Measurements from ENCODE around the gene RERE.
"Not testable (repeated sequence)": the region's sequence is repeated elsewhere in the genome, so short reads cannot be mapped to it uniquely, and the experiment has no call there.

The RERE gene

GRCh38 chr1:8629241-8630091, 188.0 kb downstream of the RERE start:
- DNase-seq (peak in 1 of 2 donors; percentile 17), ATAC-seq (peak; percentile 92)
- peaks cover 57% of the 10 kb centered on the region for H3K4me1 Mint-ChIP-seq
- no peak overlapping the region for H3K4me3 Mint-ChIP-seq
- H3K27me3 Mint-ChIP-seq: no peaks in the 10 kb centered on the region
- no peak overlapping the region for H3K27ac Mint-ChIP-seq
- H3K9me3 Mint-ChIP-seq: no peaks in the 10 kb centered on the region

DNA sequence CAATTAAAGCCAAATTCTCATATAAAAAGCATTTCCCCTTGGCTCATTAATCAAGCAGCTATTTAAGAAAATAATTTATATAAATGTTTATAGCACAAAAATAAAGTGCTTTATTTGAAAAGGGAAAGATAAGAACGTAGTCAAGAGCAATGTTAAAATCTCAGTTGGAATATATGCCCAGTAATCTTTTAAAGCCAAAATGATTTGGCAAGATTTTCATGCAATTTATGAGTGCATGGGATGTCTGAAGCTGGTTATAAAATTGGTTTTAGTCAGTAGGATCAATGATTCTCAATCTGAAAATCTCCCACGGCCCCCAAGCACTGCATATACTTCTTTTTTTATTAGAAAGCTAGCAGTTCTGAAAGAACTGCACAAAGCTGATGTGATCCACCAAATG, 188.8 kb downstream of the RERE start:
- Mint-ChIP-seq H3K27ac (no peak overlapping the region), H3K27me3 (no peaks in the 10 kb centered on the region), H3K9me3 (no peaks in the 10 kb centered on the region), H3K4me1 (peaks cover 59% of the 10 kb centered on the region), H3K4me3 (no peak overlapping the region)
- DNase-seq (no peak), ATAC-seq (no peak)

DNA sequence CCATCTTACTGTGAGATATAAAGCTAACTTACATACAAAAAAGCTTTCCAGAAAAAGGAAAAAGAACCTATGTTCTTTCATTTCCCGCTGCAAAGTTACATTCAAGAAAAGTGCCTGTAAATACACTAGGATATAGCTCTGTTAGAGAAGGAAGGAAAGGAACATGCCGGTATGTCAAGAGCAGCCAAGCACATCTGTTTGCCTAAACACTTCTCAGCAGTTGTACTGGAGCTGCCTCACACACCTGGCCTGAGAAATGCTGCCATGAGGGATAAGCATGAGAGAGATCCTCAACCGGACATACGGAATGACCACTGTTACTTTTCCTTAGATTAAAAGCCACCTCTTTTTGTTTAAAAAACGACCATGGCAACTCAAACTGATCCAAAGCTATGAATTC, 189.7 kb downstream of the RERE start:
- ATAC-seq: no peak
- Mint-ChIP-seq H3K4me1 (peaks cover 60% of the 10 kb centered on the region), H3K4me3 (no peak overlapping the region), H3K9me3 (no peaks in the 10 kb centered on the region), H3K27ac (no peak overlapping the region), H3K27me3 (no peaks in the 10 kb centered on the region)
- no peak for DNase-seq

- Mint-ChIP-seq H3K4me1 (peaks cover 48% of the 10 kb centered on the region), H3K27ac (no peak overlapping the region), H3K9me3 (no peaks in the 10 kb centered on the region), H3K27me3 (no peaks in the 10 kb centered on the region), H3K4me3 (no peak overlapping the region)
- no peak for DNase-seq
- no peak for ATAC-seq
These were observed 191.2 kb downstream of the RERE start for GRCh38 chr1:8625981-8626898.

- no peak for DNase-seq
- H3K27me3 Mint-ChIP-seq: no peaks in the 10 kb centered on the region
- no peak for ATAC-seq
- peak overlapping the region in 1 of 2 donors; percentile 28 for H3K27ac Mint-ChIP-seq
- no peak overlapping the region for H3K4me3 Mint-ChIP-seq
- H3K4me1 Mint-ChIP-seq: peaks cover 47% of the 10 kb centered on the region
- H3K9me3 Mint-ChIP-seq: no peaks in the 10 kb centered on the region
These were observed 191.9 kb downstream of the RERE start for GRCh38 chr1:8625491-8625890.

DNA sequence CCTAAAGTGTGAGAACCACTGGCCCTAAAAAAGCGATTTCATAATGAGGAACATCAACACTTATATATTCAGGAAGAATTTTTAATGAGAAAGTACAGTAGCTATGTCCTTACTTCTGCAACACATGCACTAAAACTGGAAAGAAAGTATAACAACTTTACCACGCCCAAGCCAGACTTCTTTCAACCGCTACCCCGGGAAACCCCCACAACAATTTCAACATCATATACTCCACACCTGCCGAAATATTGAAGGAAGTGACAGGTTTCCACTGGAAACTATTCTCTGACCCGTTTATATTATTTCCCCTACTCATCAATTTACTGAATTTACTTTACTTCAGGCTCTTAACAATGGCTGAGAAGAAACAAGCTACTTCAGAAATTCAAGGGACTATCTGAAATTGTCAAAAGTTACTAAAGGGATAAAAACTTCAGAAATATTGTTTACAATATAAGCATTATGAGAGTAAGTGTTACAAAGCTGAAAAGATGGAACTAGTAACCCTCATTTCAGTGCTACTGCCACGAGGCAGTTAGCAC, 193.7 kb downstream of the RERE start:
- H3K27ac Mint-ChIP-seq, H3K9me3 Mint-ChIP-seq, H3K27me3 Mint-ChIP-seq: not testable (repeated sequence)
- peaks cover 32% of the 10 kb centered on the region for H3K4me1 Mint-ChIP-seq
- DNase-seq (peak in 1 of 2 donors; percentile 23), ATAC-seq (peak; percentile 81)
- peak overlapping the region; percentile 38 to 65 for H3K4me3 Mint-ChIP-seq

DNA sequence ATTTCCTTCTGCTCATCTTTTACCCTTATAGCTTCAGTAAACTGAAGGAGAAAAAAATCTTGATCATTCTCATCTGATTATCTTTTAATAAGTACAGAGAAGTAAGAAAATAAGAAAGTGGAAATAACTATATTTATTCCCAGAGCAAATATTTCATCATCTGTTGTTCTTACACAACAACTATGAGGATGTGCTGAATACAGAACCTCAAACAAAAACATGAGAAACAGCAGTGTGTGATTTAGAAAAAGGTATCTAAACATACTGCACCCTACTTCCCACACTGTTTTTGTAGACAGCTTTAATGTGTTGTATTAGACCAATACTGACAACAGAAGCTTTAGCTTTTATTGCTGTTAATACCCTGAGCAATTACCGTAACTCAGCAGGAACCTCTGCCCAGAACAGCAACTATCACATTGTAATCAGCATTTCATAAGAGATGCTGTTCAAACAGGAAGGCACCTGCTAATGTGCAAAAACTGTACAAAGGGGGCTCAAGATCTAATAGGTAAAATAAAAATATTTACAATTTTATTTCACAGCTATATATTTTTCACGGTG, 195.6 kb downstream of the RERE start:
- ATAC-seq, H3K4me3 Mint-ChIP-seq, H3K27me3 Mint-ChIP-seq, DNase-seq, H3K9me3 Mint-ChIP-seq, H3K27ac Mint-ChIP-seq: not testable (repeated sequence)
- peaks cover 30% of the 10 kb centered on the region for H3K4me1 Mint-ChIP-seq

DNA sequence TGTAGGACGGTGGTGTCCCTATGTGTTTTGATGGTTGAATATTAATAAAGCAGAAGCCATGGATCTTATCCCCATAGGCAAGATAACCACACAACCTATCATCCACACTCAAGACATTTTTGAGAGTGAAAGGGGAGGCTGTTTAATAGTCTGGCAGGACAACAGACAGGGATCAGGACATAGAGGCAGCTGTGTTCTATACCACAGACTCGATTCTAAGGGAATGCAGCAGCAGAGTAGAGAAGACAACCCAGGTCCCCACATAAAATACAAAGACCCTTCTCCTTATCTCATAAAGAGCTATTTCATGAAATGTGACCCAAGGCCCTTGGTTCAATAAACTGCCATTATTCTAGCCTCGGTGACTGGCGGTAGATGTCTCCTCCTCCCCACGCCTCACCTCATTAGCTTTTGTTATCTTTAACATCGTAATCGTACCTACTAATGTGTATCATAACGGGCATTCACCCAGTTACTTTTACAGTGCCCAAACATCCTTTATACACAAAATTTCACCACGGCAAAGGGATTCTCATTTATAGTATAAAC, 196.3 kb downstream of the RERE start:
- H3K9me3 Mint-ChIP-seq, ATAC-seq, DNase-seq, H3K4me3 Mint-ChIP-seq, H3K27me3 Mint-ChIP-seq, H3K27ac Mint-ChIP-seq: not testable (repeated sequence)
- peaks cover 22% of the 10 kb centered on the region for H3K4me1 Mint-ChIP-seq

GRCh38 chr1:8619917-8620502, 197.4 kb downstream of the RERE start:
- not testable (repeated sequence) for H3K27me3 Mint-ChIP-seq, H3K4me3 Mint-ChIP-seq, H3K9me3 Mint-ChIP-seq, H3K27ac Mint-ChIP-seq, ATAC-seq, DNase-seq
- peaks cover 11% of the 10 kb centered on the region for H3K4me1 Mint-ChIP-seq

- DNase-seq, ATAC-seq, H3K27ac Mint-ChIP-seq, H3K27me3 Mint-ChIP-seq, H3K4me3 Mint-ChIP-seq, H3K9me3 Mint-ChIP-seq: not testable (repeated sequence)
- H3K4me1 Mint-ChIP-seq: peaks cover 10% of the 10 kb centered on the region
These were observed 198.0 kb downstream of the RERE start for GRCh38 chr1:8619419-8619818.

DNA sequence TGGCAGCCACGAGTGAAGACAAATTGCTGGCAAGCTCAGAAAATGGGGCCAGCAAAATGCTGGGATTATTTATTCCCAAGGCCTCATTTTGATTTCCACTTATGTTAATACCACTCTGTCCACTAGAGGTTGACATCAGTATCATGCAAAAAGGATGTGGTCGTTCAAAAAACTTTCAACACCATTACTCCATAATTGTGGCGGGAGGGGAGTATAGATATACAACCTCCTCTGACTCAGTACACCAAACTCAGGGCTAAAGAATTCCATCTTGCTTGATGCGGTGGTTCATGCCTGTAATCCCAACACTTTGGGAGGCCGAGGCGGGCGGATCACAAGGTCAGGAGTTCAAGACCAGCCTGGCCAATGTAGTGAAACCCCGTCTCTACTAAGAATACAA, 200.6 kb downstream of the RERE start:
- not testable (repeated sequence) for H3K4me1 Mint-ChIP-seq, H3K27ac Mint-ChIP-seq, H3K9me3 Mint-ChIP-seq, DNase-seq, H3K27me3 Mint-ChIP-seq, H3K4me3 Mint-ChIP-seq
- ATAC-seq: peak; percentile 63

- ATAC-seq: not testable (repeated sequence)
- peak overlapping the region in 1 of 2 donors; percentile 40 for H3K27ac Mint-ChIP-seq
These were observed 205.6 kb downstream of the RERE start for GRCh38 chr1:8611634-8612515.

DNA sequence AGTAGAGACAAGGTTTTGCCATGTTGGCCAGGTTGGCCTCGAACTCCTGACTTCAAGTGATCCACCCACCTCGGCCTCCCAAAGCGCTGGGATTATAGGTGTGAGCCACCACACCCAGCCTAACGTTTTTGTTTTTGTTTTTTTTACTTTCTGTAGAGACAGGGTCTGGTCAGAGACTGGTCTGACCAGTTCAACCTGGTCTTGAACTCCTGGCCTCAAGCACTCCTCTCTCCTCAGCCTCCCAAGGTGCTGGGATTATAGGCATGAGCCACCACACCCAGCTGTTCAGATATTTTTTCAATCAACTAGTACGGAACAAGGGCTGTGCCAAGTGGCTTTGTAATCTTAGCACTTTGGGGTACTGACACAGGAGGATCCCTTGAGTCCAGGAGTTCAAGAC, 209.5 kb downstream of the RERE start:
- peaks cover 29% of the 10 kb centered on the region for H3K4me1 Mint-ChIP-seq
- no peaks in the 10 kb centered on the region for H3K27me3 Mint-ChIP-seq
- no peak overlapping the region for H3K4me3 Mint-ChIP-seq
- no peak overlapping the region for H3K27ac Mint-ChIP-seq
- no peak for ATAC-seq
- no peaks in the 10 kb centered on the region for H3K9me3 Mint-ChIP-seq
- no peak for DNase-seq

More at GRCh38 chr1:8611634-8612515, 205.6 kb downstream of the RERE start:
- not testable (repeated sequence) for H3K27me3 Mint-ChIP-seq, H3K4me1 Mint-ChIP-seq, H3K4me3 Mint-ChIP-seq, DNase-seq, H3K9me3 Mint-ChIP-seq
